Liver (tissue), 9 donors: ENCODE data around the gene ADCY7. TPM values are rescaled to one million over a fixed set of nuclear protein-coding genes. Genes with fewer than 3 reads are reported as not detected.

Experiments
- DNase-seq: peaks from one replicate; pipeline ENCODE4 v3.0.0-alpha.2; 2017; ENCODE audit warnings: low spot score
- H3K27ac ChIP-seq, 2 donors: one replicate each; pipeline ENCODE4 v1.7.0; 2013; ENCODE audit warnings: inconsistent platforms in 2 of 2, low read length in 2 of 2, control low read depth in 1 of 2, low read depth in 1 of 2, mild to moderate bottlenecking in 1 of 2
- H3K27me3 ChIP-seq, 4 donors: one replicate each; pipeline versions ENCODE4 v1.6.1 to v1.7.0; 2013; ENCODE audit warnings: low read length in 3 of 4, inconsistent platforms in 1 of 4, mild to moderate bottlenecking in 1 of 4, moderate library complexity in 1 of 4; ENCODE audit not compliant: control insufficient read depth in 4 of 4, insufficient read depth in 4 of 4
- H3K36me3 ChIP-seq, 4 donors: one replicate each; pipeline versions ENCODE4 v1.6.1 to v1.7.0; 2013; ENCODE audit warnings: low read length in 3 of 4, mild to moderate bottlenecking in 3 of 4, low read depth in 1 of 4, moderate library complexity in 1 of 4; ENCODE audit not compliant: control insufficient read depth in 4 of 4, insufficient read depth in 3 of 4
- H3K4me1 ChIP-seq, 4 donors: one replicate each; pipeline versions ENCODE4 v1.6.1 to v1.7.0; 2013; ENCODE audit warnings: low read length in 3 of 4, mild to moderate bottlenecking in 3 of 4, moderate library complexity in 1 of 4; ENCODE audit not compliant: control insufficient read depth in 4 of 4, insufficient read depth in 4 of 4
- H3K4me3 ChIP-seq, 3 donors: one replicate each; pipeline versions ENCODE4 v1.6.1 to v1.7.0; 2013; ENCODE audit warnings: low read length in 3 of 3, control low read depth in 1 of 3, low read depth in 1 of 3, mild to moderate bottlenecking in 1 of 3
- H3K9ac ChIP-seq, 2 donors: one replicate each; pipeline ENCODE4 v1.7.0; 2013; ENCODE audit warnings: low read length in 2 of 2, mild to moderate bottlenecking in 2 of 2, moderate library complexity in 2 of 2, control low read depth in 1 of 2, low read depth in 1 of 2
- H3K9me3 ChIP-seq, 4 donors: one replicate each; pipeline versions ENCODE4 v1.6.1 to v1.7.0; 2013; ENCODE audit warnings: low read length in 3 of 4; ENCODE audit not compliant: control insufficient read depth in 4 of 4
- FOXA1 ChIP-seq: IDR thresholded peaks from 2 replicates; pipeline ENCODE4 v1.6.1; 2016; ENCODE audit warnings: antibody characterized with exemption
- FOXA2 ChIP-seq: IDR thresholded peaks from 2 replicates; pipeline ENCODE4 v1.6.1; 2016; ENCODE audit warnings: antibody characterized with exemption
- GABPA ChIP-seq, 2 donors: IDR thresholded peaks in 1 of 2; conservative IDR thresholded peaks in 1 of 2; 2 replicates each; pipeline ENCODE4 v1.6.1; 2016; ENCODE audit warnings: antibody characterized with exemption in 2 of 2, mild to moderate bottlenecking in 1 of 2, moderate library complexity in 1 of 2
- HNF4A ChIP-seq, 2 donors: conservative IDR thresholded peaks; 2 replicates each; pipeline ENCODE4 v1.6.1; 2016; ENCODE audit warnings: antibody characterized with exemption in 2 of 2, mild to moderate bottlenecking in 2 of 2
- HNF4G ChIP-seq: IDR thresholded peaks from 2 replicates; pipeline ENCODE4 v1.6.1; 2016; ENCODE audit warnings: antibody characterized with exemption
- JUND ChIP-seq, 2 donors: IDR thresholded peaks; 2 replicates each; pipeline ENCODE4 v1.6.1; 2016; ENCODE audit warnings: antibody characterized with exemption in 2 of 2
- MAX ChIP-seq: IDR thresholded peaks from 2 replicates; pipeline ENCODE4 v1.6.1; 2016; ENCODE audit warnings: antibody characterized with exemption
- NR2F2 ChIP-seq: IDR thresholded peaks from 2 replicates; pipeline ENCODE4 v1.6.1; 2016; ENCODE audit warnings: antibody characterized with exemption
- RAD21 ChIP-seq, 2 donors: IDR thresholded peaks; 2 replicates each; pipeline ENCODE4 v1.6.1; 2016; ENCODE audit warnings: antibody characterized with exemption in 2 of 2, mild to moderate bottlenecking in 2 of 2
- RXRA ChIP-seq, 2 donors: IDR thresholded peaks; 2 replicates each; pipeline ENCODE4 v1.6.1; 2017 to 2018; ENCODE audit warnings: antibody characterized with exemption in 2 of 2, mild to moderate bottlenecking in 1 of 2
- SP1 ChIP-seq: IDR thresholded peaks from 2 replicates; pipeline ENCODE4 v1.6.1; 2018; ENCODE audit warnings: antibody characterized with exemption, mild to moderate bottlenecking
- YY1 ChIP-seq: IDR thresholded peaks from 2 replicates; pipeline ENCODE4 v1.6.1; 2016; ENCODE audit warnings: antibody characterized with exemption, mild to moderate bottlenecking
- ZBTB33 ChIP-seq: IDR thresholded peaks from 2 replicates; pipeline ENCODE4 v1.6.1; 2016; ENCODE audit warnings: antibody characterized with exemption
- WGBS: extraction: QIAGEN DNeasy Blood & Tissue Kit; methylation state at CpG from one replicate; pipeline ENCODE4 v1.1.7; 2013; 5-methylcytosine and 5-hydroxymethylcytosine counted together
- polyA plus RNA-seq, 2 donors: library from polyadenylated mRNA; stranded (reverse) in 1 of 2; unstranded in 1 of 2; fragments of 200-250 nt in 1 of 2; fragments of >200 nt in 1 of 2; fragmentation: Nextera tagmentation in 1 of 2; extraction: Ambion mirVana in 1 of 2; gene quantifications; one replicate each; pipeline versions ENCODE4 v1.2.1 to v1.2.3, GENCODE V29; 2013 to 2015
- total RNA-seq, 2 donors: library from RNA; depleted of rRNA; stranded (reverse); fragments of >200 nt; gene quantifications; one replicate each; pipeline ENCODE4 v1.2.3, GENCODE V29; 2014
- TF ChIP-seq, protein P1 (sequence below): fragments of 150-350 bp; IDR thresholded peaks from 2 replicates; pipeline ENCODE4 v1.5.1; 2017; ENCODE audit warnings: improper control_type of control experiment, low read depth, low read length; ENCODE audit not compliant: missing input control
- TF ChIP-seq, protein P2 (sequence below): IDR thresholded peaks from 2 replicates; pipeline ENCODE4 v1.6.1; 2016; ENCODE audit warnings: antibody characterized with exemption
- donor health status: healthy.
- donor health status: healthy.
- donor health status: healthy.
- donor health status: healthy.
- donor health status: healthy.

Gene ADCY7
- total and polyA plus RNA-seq, 4 donors: 1.8 to 43.9 (median 7.4) TPM

- no peaks in the 10 kb centered on the region for H3K27me3 ChIP-seq
- H3K4me3 ChIP-seq: no peak overlapping the region
- no peak overlapping the region for H3K27ac ChIP-seq
- peaks cover 2 to 5% (median 3%) of the 10 kb centered on the region in 4 donors for H3K4me1 ChIP-seq
- no peak overlapping the region for H3K9ac ChIP-seq
- H3K9me3 ChIP-seq: no peaks in the 10 kb centered on the region
- no peak for DNase-seq
- H3K36me3 ChIP-seq: peaks cover 0 to 23% (median 10%) of the 10 kb centered on the region in 4 donors
- 63% methylated on average over 1 of the region's 1 CpG for WGBS
- TF ChIP-seq NR2F2: no peak
- TF ChIP-seq YY1: no peak
- TF ChIP-seq, protein P1, sequence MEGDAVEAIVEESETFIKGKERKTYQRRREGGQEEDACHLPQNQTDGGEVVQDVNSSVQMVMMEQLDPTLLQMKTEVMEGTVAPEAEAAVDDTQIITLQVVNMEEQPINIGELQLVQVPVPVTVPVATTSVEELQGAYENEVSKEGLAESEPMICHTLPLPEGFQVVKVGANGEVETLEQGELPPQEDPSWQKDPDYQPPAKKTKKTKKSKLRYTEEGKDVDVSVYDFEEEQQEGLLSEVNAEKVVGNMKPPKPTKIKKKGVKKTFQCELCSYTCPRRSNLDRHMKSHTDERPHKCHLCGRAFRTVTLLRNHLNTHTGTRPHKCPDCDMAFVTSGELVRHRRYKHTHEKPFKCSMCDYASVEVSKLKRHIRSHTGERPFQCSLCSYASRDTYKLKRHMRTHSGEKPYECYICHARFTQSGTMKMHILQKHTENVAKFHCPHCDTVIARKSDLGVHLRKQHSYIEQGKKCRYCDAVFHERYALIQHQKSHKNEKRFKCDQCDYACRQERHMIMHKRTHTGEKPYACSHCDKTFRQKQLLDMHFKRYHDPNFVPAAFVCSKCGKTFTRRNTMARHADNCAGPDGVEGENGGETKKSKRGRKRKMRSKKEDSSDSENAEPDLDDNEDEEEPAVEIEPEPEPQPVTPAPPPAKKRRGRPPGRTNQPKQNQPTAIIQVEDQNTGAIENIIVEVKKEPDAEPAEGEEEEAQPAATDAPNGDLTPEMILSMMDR: no peak
- TF ChIP-seq HNF4G: no peak
- no peak for TF ChIP-seq HNF4A (conservative IDR thresholded peaks at IDR 0.05)
- TF ChIP-seq FOXA2: no peak
Observed at GRCh38 chr16:50359626-50360025, 93.3 kb downstream of the ADCY7 start.

DNA sequence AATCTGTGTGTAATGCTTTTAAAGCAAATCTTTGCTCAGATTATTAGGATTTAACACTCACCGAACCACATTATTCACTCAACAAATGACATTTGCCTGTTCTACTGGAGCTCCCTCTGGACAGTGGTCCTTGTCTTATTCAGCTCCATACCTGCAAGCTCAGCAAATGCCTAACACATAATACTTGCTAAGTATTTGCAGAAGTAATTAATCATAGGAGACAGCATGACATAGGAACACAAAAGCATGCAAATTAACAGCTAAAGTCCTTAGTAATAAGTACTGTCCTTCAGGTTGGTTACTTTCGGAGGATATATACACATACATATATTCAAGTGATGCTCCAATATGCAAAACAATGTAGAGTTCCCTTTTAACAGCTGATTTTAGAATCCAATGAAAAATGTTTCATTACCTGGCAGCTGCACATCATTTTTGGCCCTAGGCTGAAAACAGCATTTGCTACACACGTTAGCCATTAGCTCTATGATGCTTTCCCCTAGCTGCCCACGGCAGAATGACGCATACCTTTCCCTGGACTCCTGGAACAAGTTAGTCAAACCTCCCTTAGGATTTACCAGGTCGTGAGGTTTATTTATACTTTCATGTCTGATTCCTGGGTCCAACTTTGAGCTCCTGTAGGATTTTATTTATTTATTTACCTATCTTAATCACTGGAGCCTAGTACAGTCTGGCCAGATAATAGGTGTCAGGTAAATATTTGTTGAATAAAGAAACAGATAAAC, 93.9 kb downstream of the ADCY7 start:
- H3K27ac ChIP-seq: no peak overlapping the region
- no peak overlapping the region for H3K4me3 ChIP-seq
- H3K9ac ChIP-seq: no peak overlapping the region
- peaks cover 2 to 5% (median 3%) of the 10 kb centered on the region in 4 donors for H3K4me1 ChIP-seq
- no peak for TF ChIP-seq FOXA1
- no peak for TF ChIP-seq GABPA (IDR thresholded peaks at IDR 0.05 in 1 of 2, conservative IDR thresholded peaks at IDR 0.05 in 1 of 2)
- TF ChIP-seq NR2F2: no peak
- TF ChIP-seq, protein P1: no peak
- no peak for TF ChIP-seq YY1
- TF ChIP-seq HNF4G: no peak
- H3K9me3 ChIP-seq: no peaks in the 10 kb centered on the region
- H3K36me3 ChIP-seq: peaks cover 0 to 23% (median 11%) of the 10 kb centered on the region in 4 donors
- H3K27me3 ChIP-seq: no peaks in the 10 kb centered on the region
- no peak for DNase-seq
- 82% methylated on average over 6 of the region's 6 CpGs for WGBS

GRCh38 chr16:50360779-50361178, 94.4 kb downstream of the ADCY7 start:
- DNase-seq: no peak
- peaks cover 0 to 23% (median 11%) of the 10 kb centered on the region in 4 donors for H3K36me3 ChIP-seq
- H3K27ac ChIP-seq: no peak overlapping the region
- 79% methylated on average over 3 of the region's 3 CpGs for WGBS
- H3K9me3 ChIP-seq: no peaks in the 10 kb centered on the region
- no peaks in the 10 kb centered on the region for H3K27me3 ChIP-seq
- peaks cover 2 to 7% (median 3%) of the 10 kb centered on the region in 4 donors for H3K4me1 ChIP-seq
- peak overlapping the region in 1 of 2 donors; percentile 30 for H3K9ac ChIP-seq
- H3K4me3 ChIP-seq: no peak overlapping the region
- TF ChIP-seq, protein P1: no peak
- no peak for TF ChIP-seq JUND (IDR thresholded peaks at IDR 0.05)
- no peak for TF ChIP-seq MAX
- TF ChIP-seq NR2F2: no peak
- no peak for TF ChIP-seq ZBTB33
- TF ChIP-seq, protein P2, sequence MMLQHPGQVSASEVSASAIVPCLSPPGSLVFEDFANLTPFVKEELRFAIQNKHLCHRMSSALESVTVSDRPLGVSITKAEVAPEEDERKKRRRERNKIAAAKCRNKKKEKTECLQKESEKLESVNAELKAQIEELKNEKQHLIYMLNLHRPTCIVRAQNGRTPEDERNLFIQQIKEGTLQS: no peak
- TF ChIP-seq FOXA1: no peak
- no peak for TF ChIP-seq SP1
- no peak for TF ChIP-seq RXRA (IDR thresholded peaks at IDR 0.05)
- TF ChIP-seq RAD21 (IDR thresholded peaks at IDR 0.05): no peak
- no peak for TF ChIP-seq FOXA2
- TF ChIP-seq HNF4G: no peak
- TF ChIP-seq GABPA (IDR thresholded peaks at IDR 0.05 in 1 of 2, conservative IDR thresholded peaks at IDR 0.05 in 1 of 2): no peak
